ENCODE results near the gene EMILIN2.

Gene EMILIN2

GRCh38 chr18:2920027-2920426 is 73.2 kb downstream of the EMILIN2 start:
- Histone ChIP-seq H3K27me3 (ENCODE audit: insufficient read depth, low read length) (no peaks in the 10 kb centered on the region), H2AFZ (ENCODE audit: low read length) (no peak overlapping the region), H3K4me3 (ENCODE audit: low read depth, low read length, poor library complexity, severe bottlenecking) (no peak overlapping the region), H4K20me1 (ENCODE audit: insufficient read depth, low read length) (no peaks in the 10 kb centered on the region), H3K79me2 (ENCODE audit: insufficient read depth, low read length) (no peaks in the 10 kb centered on the region), H3K9me3 (ENCODE audit: low read length) (no peaks in the 10 kb centered on the region), H3K27ac (ENCODE audit: low read depth, low read length, poor library complexity, severe bottlenecking) (no peak overlapping the region), H3K9me2 (ENCODE audit: low read depth, low read length) (no peaks in the 10 kb centered on the region), H3K4me2 (ENCODE audit: low read length) (no peak overlapping the region), H3K9ac (ENCODE audit: low read length) (no peak overlapping the region), H3K4me1 (ENCODE audit: insufficient read depth, low read length, severe bottlenecking) (peaks cover 30% of the 10 kb centered on the region), H3F3A (ENCODE audit: insufficient read depth, low read length) (no peaks in the 10 kb centered on the region), H3K36me3 (ENCODE audit: insufficient read depth, low read length) (peaks cover 31% of the 10 kb centered on the region; the same call in 1 of the 2 replicates)
- TF ChIP-seq EZH2 (IDR thresholded peaks at IDR 0.05; ENCODE audit: borderline replicate concordance, low read length) (no peak), CTCF (IDR thresholded peaks at IDR 0.05; ENCODE audit: low read length) (no peak)

- peaks cover 29% of the 10 kb centered on the region for H3K4me1 ChIP-seq (ENCODE audit: insufficient read depth, low read length, severe bottlenecking)
- peaks cover 33% of the 10 kb centered on the region; the same call in 1 of the 2 replicates for H3K36me3 ChIP-seq (ENCODE audit: insufficient read depth, low read length)
- no peak for TF ChIP-seq EZH2 (IDR thresholded peaks at IDR 0.05; ENCODE audit: borderline replicate concordance, low read length)
- no peak for TF ChIP-seq CTCF (IDR thresholded peaks at IDR 0.05; ENCODE audit: low read length)
- no peaks in the 10 kb centered on the region for H3K27me3 ChIP-seq (ENCODE audit: insufficient read depth, low read length)
- H3K9ac ChIP-seq (ENCODE audit: low read length) = no peak overlapping the region
- H3K9me2 ChIP-seq (ENCODE audit: low read depth, low read length) = no peaks in the 10 kb centered on the region
- H3K4me3 ChIP-seq (ENCODE audit: low read depth, low read length, poor library complexity, severe bottlenecking) = no peak overlapping the region
- H3K79me2 ChIP-seq (ENCODE audit: insufficient read depth, low read length) = no peaks in the 10 kb centered on the region
- no peak overlapping the region for H3K27ac ChIP-seq (ENCODE audit: low read depth, low read length, poor library complexity, severe bottlenecking)
- H4K20me1 ChIP-seq (ENCODE audit: insufficient read depth, low read length) = no peaks in the 10 kb centered on the region
- H3F3A ChIP-seq (ENCODE audit: insufficient read depth, low read length) = no peaks in the 10 kb centered on the region
- H3K4me2 ChIP-seq (ENCODE audit: low read length) = no peak overlapping the region
- no peak overlapping the region for H2AFZ ChIP-seq (ENCODE audit: low read length)
- no peaks in the 10 kb centered on the region for H3K9me3 ChIP-seq (ENCODE audit: low read length)
Measured at GRCh38 chr18:2920546-2921343, 73.9 kb downstream of the EMILIN2 start.

- TF ChIP-seq EZH2 (IDR thresholded peaks at IDR 0.05; ENCODE audit: borderline replicate concordance, low read length) (no peak), CTCF (IDR thresholded peaks at IDR 0.05; ENCODE audit: low read length) (no peak)
- H4K20me1 ChIP-seq (ENCODE audit: insufficient read depth, low read length) = no peaks in the 10 kb centered on the region
- H3K36me3 ChIP-seq (ENCODE audit: insufficient read depth, low read length) = peaks cover 33% of the 10 kb centered on the region; the same call in 1 of the 2 replicates
- no peak overlapping the region for H3K9ac ChIP-seq (ENCODE audit: low read length)
- no peaks in the 10 kb centered on the region for H3K27me3 ChIP-seq (ENCODE audit: insufficient read depth, low read length)
- H3K4me3 ChIP-seq (ENCODE audit: low read depth, low read length, poor library complexity, severe bottlenecking) = no peak overlapping the region
- no peaks in the 10 kb centered on the region for H3K79me2 ChIP-seq (ENCODE audit: insufficient read depth, low read length)
- H3K9me3 ChIP-seq (ENCODE audit: low read length) = no peaks in the 10 kb centered on the region
- H3K9me2 ChIP-seq (ENCODE audit: low read depth, low read length) = no peaks in the 10 kb centered on the region
- H3F3A ChIP-seq (ENCODE audit: insufficient read depth, low read length) = no peaks in the 10 kb centered on the region
- no peak overlapping the region for H3K4me2 ChIP-seq (ENCODE audit: low read length)
- H3K27ac ChIP-seq (ENCODE audit: low read depth, low read length, poor library complexity, severe bottlenecking) = no peak overlapping the region
- H2AFZ ChIP-seq (ENCODE audit: low read length) = no peak overlapping the region
- peaks cover 21% of the 10 kb centered on the region for H3K4me1 ChIP-seq (ENCODE audit: insufficient read depth, low read length, severe bottlenecking)
Measured at GRCh38 chr18:2921778-2922177, 75.0 kb downstream of the EMILIN2 start.

Data from OCI-LY1 (cell line).